HG02610 (cell line): ENCODE data around the gene YEATS4.

Experiments used
- ATAC-seq: cut with Tn5 transposase; IDR thresholded peaks from one replicate; pipeline ENCODE4 v1.9.1; 2021; ENCODE audit warnings: mild to moderate bottlenecking, moderate library complexity; ENCODE audit not compliant: unreplicated experiment

Gene YEATS4

GRCh38 chr12:69341328-69341727 lies 18.2 kb upstream of the YEATS4 start:
- ATAC-seq: no peak

- no peak for ATAC-seq
These were observed 17.1 kb upstream of the YEATS4 start for GRCh38 chr12:69342421-69342820.

GRCh38 chr12:69343357-69343756 lies 16.2 kb upstream of the YEATS4 start:
- ATAC-seq: no peak

GRCh38 chr12:69343885-69344612 lies 15.5 kb upstream of the YEATS4 start:
- no peak for ATAC-seq

GRCh38 chr12:69345077-69345476 lies 14.5 kb upstream of the YEATS4 start:
- ATAC-seq: no peak

- ATAC-seq: no peak
These were observed 13.8 kb upstream of the YEATS4 start for GRCh38 chr12:69345742-69346141.

- ATAC-seq: no peak
These were observed 11.2 kb upstream of the YEATS4 start, which contains the start of gene LYZ for GRCh38 chr12:69348162-69348938. Gene LYZ (plus strand): TSS chr12:69348381. CDS start chr12:69348409, 28 bp downstream.

- ATAC-seq: no peak
These were observed 9.4 kb upstream of the YEATS4 start for GRCh38 chr12:69350002-69350626.

GRCh38 chr12:69350777-69351176 lies 8.8 kb upstream of the YEATS4 start:
- ATAC-seq: no peak

GRCh38 chr12:69351462-69352236 lies 7.9 kb upstream of the YEATS4 start:
- ATAC-seq: no peak

GRCh38 chr12:69352904-69353303 lies 6.6 kb upstream of the YEATS4 start:
- ATAC-seq: no peak

GRCh38 chr12:69354172-69354555 lies 5.4 kb upstream of the YEATS4 start:
- ATAC-seq: no peak

- no peak for ATAC-seq
These were observed 4.9 kb upstream of the YEATS4 start for GRCh38 chr12:69354556-69355187.

GRCh38 chr12:69355363-69356028 lies 4.0 kb upstream of the YEATS4 start:
- ATAC-seq: no peak

GRCh38 chr12:69360348-69360672 lies 767 bp downstream of the YEATS4 start:
- no peak for ATAC-seq

GRCh38 chr12:69366796-69367195 lies 7.3 kb downstream of the YEATS4 start:
- no peak for ATAC-seq

GRCh38 chr12:69368171-69368570 lies 8.6 kb downstream of the YEATS4 start:
- ATAC-seq: no peak

- ATAC-seq: no peak
These were observed 23.5 kb downstream of the YEATS4 start for GRCh38 chr12:69383074-69383473.

GRCh38 chr12:69385038-69385437 lies 25.5 kb downstream of the YEATS4 start:
- ATAC-seq: no peak

- ATAC-seq: no peak
These were observed 27.4 kb downstream of the YEATS4 start for GRCh38 chr12:69386921-69387320.
